ENCODE measurements around the gene UBE2A. TPM values are rescaled to one million over a fixed set of nuclear protein-coding genes. Genes with fewer than 3 reads are reported as not detected.

Gene UBE2A
- polyA plus RNA-seq, 1 donor from 2014 or later, result 65.2 TPM

DNA sequence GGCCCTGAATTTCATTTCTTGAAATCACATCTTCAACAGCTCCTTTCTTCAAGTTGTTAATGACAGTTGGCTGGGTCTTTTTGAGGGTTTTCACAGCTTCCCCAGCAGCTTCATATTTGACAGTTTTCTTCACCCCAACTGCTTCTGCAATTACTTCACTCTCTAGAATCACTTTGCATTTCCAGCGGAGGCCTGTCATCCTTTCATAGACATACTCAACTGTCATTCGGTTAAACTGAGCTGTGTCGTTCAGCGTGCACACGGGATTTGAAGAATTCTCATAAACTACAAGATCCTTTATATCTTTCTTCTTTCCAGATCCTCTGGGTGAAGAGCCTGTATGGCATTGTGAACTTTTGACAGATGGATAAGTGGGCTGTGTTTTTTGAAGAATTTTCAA, 15.4 kb downstream of the UBE2A start:
- peaks cover 0 to 7% (median 5%) of the 10 kb centered on the region in 3 donors for H3K4me1 Mint-ChIP-seq
- peaks cover 3% of the 10 kb centered on the region for H3K36me3 Mint-ChIP-seq
- H3K9me3 Mint-ChIP-seq, result no peaks in the 10 kb centered on the region
- H3K27ac Mint-ChIP-seq, result no peak overlapping the region
- H3K4me3 Mint-ChIP-seq, result no peak overlapping the region
- H3K27me3 Mint-ChIP-seq, result no peaks in the 10 kb centered on the region

- Mint-ChIP-seq H3K4me3 (peak overlapping the region in 2 of 4 donors; percentile 12 to 30), H3K4me1 (peaks cover 6 to 29% (median 22%) of the 10 kb centered on the region in 3 donors), H3K36me3 (no peaks in the 10 kb centered on the region), H3K9me3 (no peaks in the 10 kb centered on the region), H3K27ac (peak overlapping the region in 2 of 3 donors; percentile 2 to 29), H3K27me3 (peaks cover 9% of the 10 kb centered on the region)
These were observed 28.4 kb downstream of the UBE2A start for GRCh38 chrX:119602701-119603255.

DNA sequence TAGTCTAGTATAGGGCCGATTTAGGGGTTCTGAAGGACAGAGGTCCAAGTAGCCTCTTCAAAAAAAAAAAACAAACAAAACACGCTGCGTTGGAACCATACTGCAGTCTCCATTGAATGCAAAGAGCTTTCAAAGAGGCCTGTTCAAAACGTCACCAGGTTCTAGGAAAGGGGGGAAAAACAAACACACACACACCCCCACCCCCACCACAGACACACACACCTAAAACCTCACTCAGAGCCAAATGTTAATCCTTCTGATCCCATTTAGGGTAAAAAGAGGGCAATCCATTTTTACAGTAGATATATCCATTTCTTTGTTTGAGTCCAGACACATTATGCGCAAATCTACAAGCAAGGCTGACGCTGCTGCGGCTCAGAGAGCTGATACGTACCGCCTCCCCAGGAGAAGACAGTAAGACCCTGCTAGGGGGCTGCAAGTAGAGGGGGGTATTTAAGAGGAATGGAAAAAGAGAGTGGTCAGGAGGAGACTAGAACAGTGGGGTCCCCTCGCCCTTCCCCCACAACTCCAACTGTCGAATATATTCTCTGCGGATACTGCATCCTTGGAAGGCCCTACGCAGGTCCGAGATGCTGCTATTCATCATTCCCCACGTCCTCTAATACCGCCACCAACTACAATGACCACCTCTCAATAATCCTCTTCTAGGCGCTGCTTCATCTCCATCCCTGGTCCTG, 30.6 kb downstream of the UBE2A start:
- Mint-ChIP-seq H3K4me1 (peaks cover 7 to 25% (median 23%) of the 10 kb centered on the region in 3 donors), H3K27ac (peak overlapping the region; percentile 67 to 96 (median 96)), H3K4me3 (peak overlapping the region; percentile 90 to 98 (median 94)), H3K27me3 (peaks cover 9% of the 10 kb centered on the region), H3K36me3 (no peaks in the 10 kb centered on the region), H3K9me3 (no peaks in the 10 kb centered on the region)

- peak overlapping the region; percentile 90 to 98 (median 94) for H3K4me3 Mint-ChIP-seq
- peak overlapping the region; percentile 96 for H3K27ac Mint-ChIP-seq
- H3K9me3 Mint-ChIP-seq, result no peaks in the 10 kb centered on the region
- H3K27me3 Mint-ChIP-seq, result peaks cover 9% of the 10 kb centered on the region
- H3K4me1 Mint-ChIP-seq, result peaks cover 13 to 31% (median 29%) of the 10 kb centered on the region in 3 donors
- H3K36me3 Mint-ChIP-seq, result no peaks in the 10 kb centered on the region
These were observed 31.3 kb downstream of the UBE2A start for GRCh38 chrX:119605464-119606279.

DNA sequence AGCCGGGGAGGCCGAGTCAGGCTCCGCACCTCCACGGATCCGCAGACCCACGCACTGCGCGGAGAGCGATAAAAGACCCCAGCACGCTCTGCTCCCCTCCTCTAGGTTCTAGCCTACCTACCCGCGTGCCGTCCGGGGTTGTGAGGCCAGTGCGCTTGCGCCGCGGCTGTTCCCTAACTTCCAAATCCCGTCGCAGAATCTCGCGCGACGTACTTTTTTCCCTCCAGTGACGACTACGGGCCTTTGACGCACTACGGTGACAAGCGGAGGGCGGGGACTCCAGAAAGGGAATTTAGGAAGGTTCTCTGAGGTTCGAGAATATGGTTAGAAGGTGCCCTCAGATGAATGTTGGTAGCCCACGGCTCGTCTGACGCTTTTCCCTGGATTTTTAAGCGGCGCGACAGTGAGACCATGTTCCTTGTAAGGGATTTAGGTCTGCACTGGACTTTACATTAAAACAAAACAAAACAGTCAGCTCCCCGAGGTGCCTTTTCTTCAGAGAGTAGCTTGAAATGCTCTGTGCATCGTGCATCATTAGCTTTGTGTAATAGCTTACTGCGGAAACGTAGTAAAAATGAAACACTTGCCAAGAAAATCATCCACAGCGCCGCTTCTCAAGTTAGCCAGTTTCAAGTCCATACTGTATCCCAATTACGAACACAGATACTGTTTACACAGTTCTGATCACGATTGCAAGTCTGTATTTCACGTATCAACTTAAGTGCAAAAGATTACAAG, 32.1 kb downstream of the UBE2A start, which contains the start of gene NKRF:
TSS of gene NKRF (minus strand) at position 145 of the 738 bp plus-strand sequence.
- H3K4me1 Mint-ChIP-seq, result peaks cover 14 to 31% (median 29%) of the 10 kb centered on the region in 3 donors
- H3K4me3 Mint-ChIP-seq, result peak within 1 kb of the TSS; percentile 90 to 98 (median 94)
- no peaks in the 10 kb centered on the region for H3K9me3 Mint-ChIP-seq
- H3K27me3 Mint-ChIP-seq, result peaks cover 9% of the 10 kb centered on the region
- peak within 1 kb of the TSS; percentile 96 for H3K27ac Mint-ChIP-seq
- no peaks in the 10 kb centered on the region for H3K36me3 Mint-ChIP-seq

DNA sequence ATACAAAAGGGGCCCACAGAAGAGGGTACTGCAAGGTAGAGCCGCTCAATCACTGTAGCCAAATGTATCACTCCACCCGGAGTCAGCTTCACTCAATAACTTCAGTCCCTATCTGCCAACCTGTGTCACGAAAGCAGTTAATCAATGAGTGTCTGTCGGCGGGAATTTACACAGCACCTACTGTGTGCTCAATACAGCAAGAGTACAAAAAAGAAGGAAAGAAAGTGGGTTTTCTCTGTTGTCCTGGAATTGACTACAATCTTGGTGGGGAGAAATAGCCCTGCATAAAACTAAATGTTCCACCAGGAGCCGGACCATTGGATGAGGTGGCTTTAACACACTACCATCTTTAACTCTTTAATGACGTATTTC, 32.6 kb downstream of the UBE2A start:
- Mint-ChIP-seq H3K4me3 (peak overlapping the region; percentile 90 to 98 (median 92)), H3K4me1 (peaks cover 14 to 29% (median 29%) of the 10 kb centered on the region in 3 donors), H3K27me3 (peaks cover 9% of the 10 kb centered on the region), H3K36me3 (no peaks in the 10 kb centered on the region), H3K9me3 (no peaks in the 10 kb centered on the region), H3K27ac (peak overlapping the region; percentile 96)

GRCh38 chrX:119614776-119615175, 40.4 kb downstream of the UBE2A start:
- Mint-ChIP-seq H3K36me3 (no peaks in the 10 kb centered on the region), H3K9me3 (no peaks in the 10 kb centered on the region), H3K4me3 (no peak overlapping the region), H3K27ac (peak overlapping the region in 1 of 3 donors; percentile 83), H3K27me3 (peaks cover 1% of the 10 kb centered on the region), H3K4me1 (peaks cover 42 to 46% (median 43%) of the 10 kb centered on the region in 3 donors)

- peak overlapping the region; percentile 89 to 95 (median 92) for H3K27ac Mint-ChIP-seq
- H3K36me3 Mint-ChIP-seq, result no peaks in the 10 kb centered on the region
- H3K4me1 Mint-ChIP-seq, result peaks cover 39 to 47% (median 40%) of the 10 kb centered on the region in 3 donors
- peak overlapping the region; percentile 74 to 90 (median 84) for H3K4me3 Mint-ChIP-seq
- H3K9me3 Mint-ChIP-seq, result no peaks in the 10 kb centered on the region
- H3K27me3 Mint-ChIP-seq, result peaks cover 1% of the 10 kb centered on the region
These were observed 43.3 kb downstream of the UBE2A start for GRCh38 chrX:119617517-119618164.

DNA sequence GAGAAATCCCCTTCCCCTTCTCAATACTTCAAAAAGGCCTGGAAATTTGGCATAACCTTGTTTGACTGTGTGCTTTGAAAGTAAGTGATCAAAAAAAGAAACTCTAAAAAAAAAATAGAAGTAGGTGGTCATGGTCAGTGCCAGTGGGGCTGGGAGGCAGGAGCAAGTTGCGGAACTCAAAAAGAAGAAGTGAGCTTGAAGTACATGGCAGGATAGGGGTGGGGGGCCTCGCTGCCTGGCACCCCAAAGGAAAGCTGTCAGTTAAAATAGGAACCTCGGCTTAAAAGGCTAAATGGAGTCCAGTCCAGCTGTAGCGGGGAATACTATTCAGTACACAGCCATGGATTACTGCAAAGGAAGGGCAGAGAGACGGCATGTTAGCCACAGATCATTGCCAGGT, 44.1 kb downstream of the UBE2A start:
- no peaks in the 10 kb centered on the region for H3K9me3 Mint-ChIP-seq
- peak overlapping the region; percentile 89 to 95 (median 92) for H3K27ac Mint-ChIP-seq
- peaks cover 1% of the 10 kb centered on the region for H3K27me3 Mint-ChIP-seq
- H3K4me3 Mint-ChIP-seq, result peak overlapping the region; percentile 74 to 90 (median 84)
- peaks cover 39 to 45% (median 40%) of the 10 kb centered on the region in 3 donors for H3K4me1 Mint-ChIP-seq
- H3K36me3 Mint-ChIP-seq, result no peaks in the 10 kb centered on the region

- H3K4me1 Mint-ChIP-seq, result peaks cover 25 to 33% (median 32%) of the 10 kb centered on the region in 3 donors
- peaks cover 1% of the 10 kb centered on the region for H3K36me3 Mint-ChIP-seq
- no peaks in the 10 kb centered on the region for H3K9me3 Mint-ChIP-seq
- no peaks in the 10 kb centered on the region for H3K27me3 Mint-ChIP-seq
- H3K27ac Mint-ChIP-seq, result peak overlapping the region in 2 of 3 donors; percentile 39 to 59
- H3K4me3 Mint-ChIP-seq, result no peak overlapping the region
These were observed 48.2 kb downstream of the UBE2A start for GRCh38 chrX:119622356-119623232.

DNA sequence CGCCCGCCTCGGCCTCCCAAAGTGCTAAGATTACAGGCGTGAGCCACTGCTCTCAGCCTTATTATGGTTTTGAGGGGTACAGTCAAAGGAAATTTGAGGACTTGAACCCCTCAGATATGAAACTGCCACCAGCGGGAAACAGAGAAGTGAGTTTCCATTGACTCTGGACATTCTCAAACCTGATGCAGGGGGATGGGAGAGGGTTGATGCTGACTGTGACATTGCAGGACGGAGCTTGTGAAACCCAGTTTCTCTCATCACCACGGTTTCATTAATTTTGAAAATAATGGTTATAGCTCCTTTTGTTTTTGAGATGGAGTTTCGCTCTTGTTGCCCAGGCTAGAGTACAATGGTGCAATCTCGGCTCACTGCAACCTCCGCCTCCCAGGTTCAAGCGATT, 50.1 kb downstream of the UBE2A start:
- no peak overlapping the region for H3K4me3 Mint-ChIP-seq
- H3K27ac Mint-ChIP-seq, result peak overlapping the region in 1 of 3 donors; percentile 50
- H3K27me3 Mint-ChIP-seq, result no peaks in the 10 kb centered on the region
- H3K36me3 Mint-ChIP-seq, result peaks cover 1% of the 10 kb centered on the region
- no peaks in the 10 kb centered on the region for H3K9me3 Mint-ChIP-seq
- peaks cover 9 to 18% (median 14%) of the 10 kb centered on the region in 3 donors for H3K4me1 Mint-ChIP-seq

- H3K4me1 Mint-ChIP-seq, result peaks cover 3 to 14% (median 7%) of the 10 kb centered on the region in 3 donors
- H3K27me3 Mint-ChIP-seq, result no peaks in the 10 kb centered on the region
- peaks cover 1% of the 10 kb centered on the region for H3K36me3 Mint-ChIP-seq
- no peak overlapping the region for H3K4me3 Mint-ChIP-seq
- H3K27ac Mint-ChIP-seq, result peak overlapping the region in 1 of 3 donors; percentile 50
- no peaks in the 10 kb centered on the region for H3K9me3 Mint-ChIP-seq
These were observed 50.7 kb downstream of the UBE2A start for GRCh38 chrX:119624951-119625668.

GRCh38 chrX:119625843-119626242, 51.5 kb downstream of the UBE2A start:
- Mint-ChIP-seq H3K4me1 (peaks cover 3 to 13% (median 7%) of the 10 kb centered on the region in 3 donors), H3K9me3 (no peaks in the 10 kb centered on the region), H3K36me3 (peaks cover 1% of the 10 kb centered on the region), H3K4me3 (no peak overlapping the region), H3K27me3 (no peaks in the 10 kb centered on the region), H3K27ac (peak overlapping the region in 2 of 3 donors; percentile 51 to 63)

Data from IgD-negative memory B cell (primary cell).